Activated CD4-positive, alpha-beta T cell treated with anti-CD3 and anti-CD28 coated beads, Interleukin-2, Interleukin-4, amounts not matched to agents 100 ng/mL and 50 ng/mL, durations not matched to agents 16 hours and 8 hours (primary cell): ENCODE data around the gene ATP13A5.

ENCODE experiments used
- DNase-seq: peaks from one replicate; pipeline ENCODE4 v3.0.0-alpha.2; 2020; ENCODE audit warnings: low spot score

Gene ATP13A5

GRCh38 chr3:193345431-193345830 is 33.1 kb downstream of the ATP13A5 start:
- DNase-seq: no peak

- DNase-seq: no peak
Measured at GRCh38 chr3:193344486-193344885, 34.1 kb downstream of the ATP13A5 start.

GRCh38 chr3:193343726-193344222 is 34.8 kb downstream of the ATP13A5 start:
- no peak for DNase-seq

GRCh38 chr3:193342551-193342950 is 36.0 kb downstream of the ATP13A5 start:
- DNase-seq: no peak

- no peak for DNase-seq
Measured at GRCh38 chr3:193335031-193335430, 43.5 kb downstream of the ATP13A5 start.

- no peak for DNase-seq
Measured at GRCh38 chr3:193333229-193333628, 45.3 kb downstream of the ATP13A5 start.

GRCh38 chr3:193330555-193331204 is 47.9 kb downstream of the ATP13A5 start:
- no peak for DNase-seq

GRCh38 chr3:193317682-193318300 is 60.8 kb downstream of the ATP13A5 start:
- no peak for DNase-seq

GRCh38 chr3:193314161-193314560 is 64.4 kb downstream of the ATP13A5 start:
- DNase-seq: no peak

GRCh38 chr3:193313061-193313958 is 65.2 kb downstream of the ATP13A5 start:
- DNase-seq: no peak

- no peak for DNase-seq
Measured at GRCh38 chr3:193310914-193311723, 67.4 kb downstream of the ATP13A5 start.

- no peak for DNase-seq
Measured at GRCh38 chr3:193305356-193305755, 73.2 kb downstream of the ATP13A5 start.

GRCh38 chr3:193301433-193301832 is 77.1 kb downstream of the ATP13A5 start:
- DNase-seq: no peak

- DNase-seq: peak; percentile 57
Measured at GRCh38 chr3:193297421-193297820, 81.1 kb downstream of the ATP13A5 start.

- DNase-seq: no peak
Measured at GRCh38 chr3:193295985-193296384, 82.6 kb downstream of the ATP13A5 start.

- no peak for DNase-seq
Measured at GRCh38 chr3:193292386-193292785, 86.2 kb downstream of the ATP13A5 start.

GRCh38 chr3:193271101-193271840 is 107.3 kb downstream of the ATP13A5 start:
- DNase-seq: no peak

GRCh38 chr3:193270451-193270850 is 108.1 kb downstream of the ATP13A5 start:
- no peak for DNase-seq

- no peak for DNase-seq
Measured at GRCh38 chr3:193269343-193270028, 109.1 kb downstream of the ATP13A5 start.

GRCh38 chr3:193262707-193263106 is 115.8 kb downstream of the ATP13A5 start:
- no peak for DNase-seq

GRCh38 chr3:193261970-193262369 is 116.6 kb downstream of the ATP13A5 start:
- no peak for DNase-seq
